ENCODE results near the gene MAP2K2. TPM values are rescaled to one million over a fixed set of nuclear protein-coding genes. Genes with fewer than 3 reads are reported as not detected.
"Not testable (repeated sequence)": the region's sequence is repeated elsewhere in the genome, so short reads cannot be mapped to it uniquely, and the experiment has no call there.

MAP2K2 gene
- total and polyA plus RNA-seq, 9 of the 15 experiments (the other 6 are each of a cell fraction or from before 2014, with no cell fraction given): 1.0 to 151 (median 58.3) TPM

GRCh38 chr19:4157971-4158370 lies 34.0 kb upstream of the MAP2K2 start:
- H4K20me1 ChIP-seq (replicated peaks; ENCODE audit: control insufficient read depth, insufficient read depth, low read length); ATAC-seq; H3K36me3 ChIP-seq (ENCODE audit: control insufficient read depth, insufficient read depth, low read length); in situ Hi-C loops (cut with MboI); CTCF ChIA-PET (ENCODE audit: low intra/inter-chr PET ratio); POLR2A ChIA-PET; FAIRE-seq; DNase-seq (ENCODE audit: extremely low read depth in 1 of 4, low spot score in 3 of 4); H3K9me3 ChIP-seq (replicated peaks; ENCODE audit: control insufficient read depth, insufficient read depth, low read depth, low read length); H3K4me3 ChIP-seq; H3K9me1 ChIP-seq (ENCODE audit: control insufficient read depth, insufficient read depth, low read length); H2AFZ ChIP-seq (ENCODE audit: low read depth, low read length); intact Hi-C loops (cut with micrococcal nuclease); H3K9ac ChIP-seq (ENCODE audit: insufficient read depth in 1 of 2, low read depth in 2 of 2, low read length in 2 of 2); H3K27ac ChIP-seq (ENCODE audit: extremely low read depth, low read depth, low read length); H3K4me2 ChIP-seq (ENCODE audit: insufficient read depth, low read length); BruUV-seq (replicated peaks); H3K79me2 ChIP-seq (ENCODE audit: control insufficient read depth, insufficient read depth, low read length): not testable (repeated sequence)
- Histone ChIP-seq H3K4me1 (replicated peaks in 1 of 2; ENCODE audit: control insufficient read depth in 2 of 2, insufficient read depth in 2 of 2, low read length in 2 of 2) (peaks cover 2 to 15% of the 10 kb centered on the region in 2 experiments; a peak in 3 of 5 replicates), H3K27me3 (ENCODE audit: control insufficient read depth in 2 of 2, insufficient read depth in 2 of 2, low read length in 2 of 2) (peaks cover 11 to 30% of the 10 kb centered on the region in 2 experiments; a peak in 4 of 5 replicates)
- TF ChIP-seq, protein P1, sequence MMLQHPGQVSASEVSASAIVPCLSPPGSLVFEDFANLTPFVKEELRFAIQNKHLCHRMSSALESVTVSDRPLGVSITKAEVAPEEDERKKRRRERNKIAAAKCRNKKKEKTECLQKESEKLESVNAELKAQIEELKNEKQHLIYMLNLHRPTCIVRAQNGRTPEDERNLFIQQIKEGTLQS (IDR thresholded peaks at IDR 0.05): peak; percentile 51
- TF ChIP-seq, protein P1 (CRISPR knock-in tag; conservative IDR thresholded peaks at IDR 0.05): not testable (repeated sequence)
- TF ChIP-seq NR2C1 (IDR thresholded peaks at IDR 0.05) (peak; percentile 16; the same call in 1 of the 2 replicates), NR2C1 (tag; IDR thresholded peaks at IDR 0.05) (peak; percentile 28; the same call in 1 of the 2 replicates)
- WGBS (ENCODE audit: insufficient coverage, low coverage, missing lambda C conversion rate): 10% methylated on average over 8 of the region's 8 CpGs

GRCh38 chr19:4157164-4157563 lies 33.2 kb upstream of the MAP2K2 start:
- Histone ChIP-seq H3K9me1 (ENCODE audit: control insufficient read depth, insufficient read depth, low read length) (no peaks in the 10 kb centered on the region), H3K36me3 (ENCODE audit: control insufficient read depth, insufficient read depth, low read length) (no peaks in the 10 kb centered on the region), H3K4me2 (ENCODE audit: insufficient read depth, low read length) (no peak overlapping the region), H3K9me3 (replicated peaks; ENCODE audit: control insufficient read depth, insufficient read depth, low read depth, low read length) (no peaks in the 10 kb centered on the region), H3K27me3 (ENCODE audit: control insufficient read depth in 2 of 2, insufficient read depth in 2 of 2, low read length in 2 of 2) (peaks cover 11 to 30% of the 10 kb centered on the region in 2 experiments; a peak in 4 of 5 replicates), H3K4me1 (replicated peaks in 1 of 2; ENCODE audit: control insufficient read depth in 2 of 2, insufficient read depth in 2 of 2, low read length in 2 of 2) (peaks cover 2 to 16% of the 10 kb centered on the region in 2 experiments; a peak in 3 of 5 replicates), H3K79me2 (ENCODE audit: control insufficient read depth, insufficient read depth, low read length) (no peaks in the 10 kb centered on the region), H4K20me1 (replicated peaks; ENCODE audit: control insufficient read depth, insufficient read depth, low read length) (no peaks in the 10 kb centered on the region), H2AFZ (ENCODE audit: low read depth, low read length) (no peak overlapping the region), H3K9ac (ENCODE audit: insufficient read depth in 1 of 2, low read depth in 2 of 2, low read length in 2 of 2) (no peak overlapping the region), H3K4me3 (no peak overlapping the region), H3K27ac (ENCODE audit: extremely low read depth, low read depth, low read length) (no peak overlapping the region)
- in situ Hi-C loops (cut with MboI): no loop called here
- DNase-seq (ENCODE audit: extremely low read depth in 1 of 4, low spot score in 3 of 4) (no peak), ATAC-seq (no peak), FAIRE-seq (no peak)
- 4% methylated on average over 5 of the region's 6 CpGs for WGBS (ENCODE audit: insufficient coverage, low coverage, missing lambda C conversion rate)
- intact Hi-C loops (cut with micrococcal nuclease): no loop called here
- ChIA-PET POLR2A (interaction anchor here (0.8 kb wide), 1 partner anchor 93 kb away, joined by 3 read pairs; no protein-coding TSS in a partner anchor), CTCF (ENCODE audit: low intra/inter-chr PET ratio) (no interaction called here)
- BruUV-seq (replicated peaks): no TSS peak
- TF ChIP-seq ZNF785 (CRISPR knock-in tag; IDR thresholded peaks at IDR 0.05) (no peak), FOXJ2 (tag; IDR thresholded peaks at IDR 0.05) (no peak), PKNOX1 (IDR thresholded peaks at IDR 0.05) (no peak), BCOR (IDR thresholded peaks at IDR 0.05) (peak; percentile 87), RBM25 (IDR thresholded peaks at IDR 0.05; ENCODE audit: low read depth, low read length, severe bottlenecking) (peak; percentile 92), SRSF1 (IDR thresholded peaks at IDR 0.05; ENCODE audit: low read depth, low read length) (no peak)
- TF ChIP-seq, protein P2, sequence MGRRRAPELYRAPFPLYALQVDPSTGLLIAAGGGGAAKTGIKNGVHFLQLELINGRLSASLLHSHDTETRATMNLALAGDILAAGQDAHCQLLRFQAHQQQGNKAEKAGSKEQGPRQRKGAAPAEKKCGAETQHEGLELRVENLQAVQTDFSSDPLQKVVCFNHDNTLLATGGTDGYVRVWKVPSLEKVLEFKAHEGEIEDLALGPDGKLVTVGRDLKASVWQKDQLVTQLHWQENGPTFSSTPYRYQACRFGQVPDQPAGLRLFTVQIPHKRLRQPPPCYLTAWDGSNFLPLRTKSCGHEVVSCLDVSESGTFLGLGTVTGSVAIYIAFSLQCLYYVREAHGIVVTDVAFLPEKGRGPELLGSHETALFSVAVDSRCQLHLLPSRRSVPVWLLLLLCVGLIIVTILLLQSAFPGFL (CRISPR knock-in tag; IDR thresholded peaks at IDR 0.05): no peak
- TF ChIP-seq, protein P3, sequence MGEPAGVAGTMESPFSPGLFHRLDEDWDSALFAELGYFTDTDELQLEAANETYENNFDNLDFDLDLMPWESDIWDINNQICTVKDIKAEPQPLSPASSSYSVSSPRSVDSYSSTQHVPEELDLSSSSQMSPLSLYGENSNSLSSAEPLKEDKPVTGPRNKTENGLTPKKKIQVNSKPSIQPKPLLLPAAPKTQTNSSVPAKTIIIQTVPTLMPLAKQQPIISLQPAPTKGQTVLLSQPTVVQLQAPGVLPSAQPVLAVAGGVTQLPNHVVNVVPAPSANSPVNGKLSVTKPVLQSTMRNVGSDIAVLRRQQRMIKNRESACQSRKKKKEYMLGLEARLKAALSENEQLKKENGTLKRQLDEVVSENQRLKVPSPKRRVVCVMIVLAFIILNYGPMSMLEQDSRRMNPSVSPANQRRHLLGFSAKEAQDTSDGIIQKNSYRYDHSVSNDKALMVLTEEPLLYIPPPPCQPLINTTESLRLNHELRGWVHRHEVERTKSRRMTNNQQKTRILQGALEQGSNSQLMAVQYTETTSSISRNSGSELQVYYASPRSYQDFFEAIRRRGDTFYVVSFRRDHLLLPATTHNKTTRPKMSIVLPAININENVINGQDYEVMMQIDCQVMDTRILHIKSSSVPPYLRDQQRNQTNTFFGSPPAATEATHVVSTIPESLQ (CRISPR knock-in tag; IDR thresholded peaks at IDR 0.05): no peak
